ENCODE measurements around the gene TMEM130.

Gene TMEM130

GRCh38 chr7:98869597-98870120 is at the start of gene TMEM130:
Gene TMEM130, minus strand, starts transcription at chr7:98870014. Its CDS starts 153 bp downstream, at chr7:98869861.
- Mint-ChIP-seq H3K36me3 (ENCODE audit: insufficient read depth) (no peaks in the 10 kb centered on the region), H3K4me1 (no peaks in the 10 kb centered on the region), H3K27ac (ENCODE audit: low read depth) (no peak within 1 kb of the TSS), H3K4me3 (peak within 1 kb of the TSS; percentile 69), H3K9me3 (no peaks in the 10 kb centered on the region), H3K27me3 (peaks cover 15% of the 10 kb centered on the region)
- ATAC-seq (replicated peaks; ENCODE audit: extremely low read depth, poor library complexity, severe bottlenecking) (no peak), DNase-seq (ENCODE audit: low spot score in 2 of 2) (no peak)

GRCh38 chr7:98917331-98917730 is 47.5 kb upstream of the TMEM130 start:
- Mint-ChIP-seq H3K4me3 (no peak overlapping the region), H3K27me3 (no peaks in the 10 kb centered on the region), H3K4me1 (no peaks in the 10 kb centered on the region), H3K36me3 (ENCODE audit: insufficient read depth) (peaks cover 72% of the 10 kb centered on the region), H3K9me3 (no peaks in the 10 kb centered on the region), H3K27ac (ENCODE audit: low read depth) (no peak overlapping the region)
- no peak for ATAC-seq (replicated peaks; ENCODE audit: extremely low read depth, poor library complexity, severe bottlenecking)
- DNase-seq (ENCODE audit: low spot score in 2 of 2): no peak

- no peaks in the 10 kb centered on the region for H3K27me3 Mint-ChIP-seq
- no peaks in the 10 kb centered on the region for H3K9me3 Mint-ChIP-seq
- no peaks in the 10 kb centered on the region for H3K4me1 Mint-ChIP-seq
- no peak for DNase-seq (ENCODE audit: low spot score in 2 of 2)
- no peak overlapping the region for H3K27ac Mint-ChIP-seq (ENCODE audit: low read depth)
- H3K36me3 Mint-ChIP-seq (ENCODE audit: insufficient read depth): peaks cover 73% of the 10 kb centered on the region
- no peak for ATAC-seq (replicated peaks; ENCODE audit: extremely low read depth, poor library complexity, severe bottlenecking)
- no peak overlapping the region for H3K4me3 Mint-ChIP-seq
Observed at GRCh38 chr7:98913612-98914011, 43.8 kb upstream of the TMEM130 start.

- Mint-ChIP-seq H3K9me3 (no peaks in the 10 kb centered on the region), H3K27me3 (no peaks in the 10 kb centered on the region), H3K36me3 (ENCODE audit: insufficient read depth) (peaks cover 73% of the 10 kb centered on the region), H3K4me1 (peaks cover 2% of the 10 kb centered on the region), H3K4me3 (no peak overlapping the region), H3K27ac (ENCODE audit: low read depth) (no peak overlapping the region)
- ATAC-seq (replicated peaks; ENCODE audit: extremely low read depth, poor library complexity, severe bottlenecking) (no peak), DNase-seq (ENCODE audit: low spot score in 2 of 2) (no peak)
Observed at GRCh38 chr7:98913026-98913425, 43.2 kb upstream of the TMEM130 start.

GRCh38 chr7:98911916-98912315 is 42.1 kb upstream of the TMEM130 start:
- Mint-ChIP-seq H3K27me3 (no peaks in the 10 kb centered on the region), H3K9me3 (no peaks in the 10 kb centered on the region), H3K4me3 (no peak overlapping the region), H3K27ac (ENCODE audit: low read depth) (no peak overlapping the region), H3K36me3 (ENCODE audit: insufficient read depth) (peaks cover 75% of the 10 kb centered on the region), H3K4me1 (peaks cover 6% of the 10 kb centered on the region)
- ATAC-seq (replicated peaks; ENCODE audit: extremely low read depth, poor library complexity, severe bottlenecking): no peak
- DNase-seq (ENCODE audit: low spot score in 2 of 2): no peak

GRCh38 chr7:98910427-98910826 is 40.6 kb upstream of the TMEM130 start:
- no peaks in the 10 kb centered on the region for H3K27me3 Mint-ChIP-seq

GRCh38 chr7:98909487-98909886 is 39.7 kb upstream of the TMEM130 start:
- peaks cover 6% of the 10 kb centered on the region for H3K4me1 Mint-ChIP-seq
- no peak overlapping the region for H3K27ac Mint-ChIP-seq (ENCODE audit: low read depth)
- H3K9me3 Mint-ChIP-seq: no peaks in the 10 kb centered on the region
- H3K36me3 Mint-ChIP-seq (ENCODE audit: insufficient read depth): peaks cover 80% of the 10 kb centered on the region
- H3K4me3 Mint-ChIP-seq: no peak overlapping the region
- ATAC-seq (replicated peaks; ENCODE audit: extremely low read depth, poor library complexity, severe bottlenecking) (no peak), DNase-seq (ENCODE audit: low spot score in 2 of 2) (no peak)
- H3K27me3 Mint-ChIP-seq: no peaks in the 10 kb centered on the region

More at GRCh38 chr7:98910427-98910826, 40.6 kb upstream of the TMEM130 start:
- Mint-ChIP-seq H3K27ac (ENCODE audit: low read depth) (no peak overlapping the region), H3K4me3 (no peak overlapping the region), H3K4me1 (peaks cover 6% of the 10 kb centered on the region), H3K36me3 (ENCODE audit: insufficient read depth) (peaks cover 71% of the 10 kb centered on the region), H3K9me3 (no peaks in the 10 kb centered on the region)
- DNase-seq (ENCODE audit: low spot score in 2 of 2) (no peak), ATAC-seq (replicated peaks; ENCODE audit: extremely low read depth, poor library complexity, severe bottlenecking) (no peak)

- no peaks in the 10 kb centered on the region for H3K27me3 Mint-ChIP-seq
- no peak overlapping the region for H3K27ac Mint-ChIP-seq (ENCODE audit: low read depth)
- DNase-seq (ENCODE audit: low spot score in 2 of 2) (no peak), ATAC-seq (replicated peaks; ENCODE audit: extremely low read depth, poor library complexity, severe bottlenecking) (no peak)
- peaks cover 6% of the 10 kb centered on the region for H3K4me1 Mint-ChIP-seq
- H3K4me3 Mint-ChIP-seq: no peak overlapping the region
- peaks cover 82% of the 10 kb centered on the region for H3K36me3 Mint-ChIP-seq (ENCODE audit: insufficient read depth)
- no peaks in the 10 kb centered on the region for H3K9me3 Mint-ChIP-seq
Observed at GRCh38 chr7:98908585-98908984, 38.8 kb upstream of the TMEM130 start.

GRCh38 chr7:98907570-98907969 is 37.8 kb upstream of the TMEM130 start:
- ATAC-seq (replicated peaks; ENCODE audit: extremely low read depth, poor library complexity, severe bottlenecking) (no peak), DNase-seq (ENCODE audit: low spot score in 2 of 2) (no peak)
- Mint-ChIP-seq H3K36me3 (ENCODE audit: insufficient read depth) (peaks cover 79% of the 10 kb centered on the region), H3K9me3 (no peaks in the 10 kb centered on the region), H3K4me1 (peaks cover 6% of the 10 kb centered on the region), H3K27me3 (no peaks in the 10 kb centered on the region), H3K27ac (ENCODE audit: low read depth) (no peak overlapping the region), H3K4me3 (no peak overlapping the region)

GRCh38 chr7:98903246-98903645 is 33.4 kb upstream of the TMEM130 start:
- H3K27me3 Mint-ChIP-seq: no peaks in the 10 kb centered on the region
- H3K9me3 Mint-ChIP-seq: no peaks in the 10 kb centered on the region
- ATAC-seq (replicated peaks; ENCODE audit: extremely low read depth, poor library complexity, severe bottlenecking) (no peak), DNase-seq (ENCODE audit: low spot score in 2 of 2) (no peak)
- peaks cover 74% of the 10 kb centered on the region for H3K36me3 Mint-ChIP-seq (ENCODE audit: insufficient read depth)
- peaks cover 11% of the 10 kb centered on the region for H3K4me1 Mint-ChIP-seq
- H3K27ac Mint-ChIP-seq (ENCODE audit: low read depth): no peak overlapping the region
- H3K4me3 Mint-ChIP-seq: no peak overlapping the region

GRCh38 chr7:98902523-98902922 is 32.7 kb upstream of the TMEM130 start:
- Mint-ChIP-seq H3K36me3 (ENCODE audit: insufficient read depth) (peaks cover 73% of the 10 kb centered on the region), H3K27ac (ENCODE audit: low read depth) (no peak overlapping the region), H3K4me1 (peaks cover 5% of the 10 kb centered on the region), H3K27me3 (no peaks in the 10 kb centered on the region), H3K4me3 (no peak overlapping the region), H3K9me3 (no peaks in the 10 kb centered on the region)
- DNase-seq (ENCODE audit: low spot score in 2 of 2): no peak
- no peak for ATAC-seq (replicated peaks; ENCODE audit: extremely low read depth, poor library complexity, severe bottlenecking)

- ATAC-seq (replicated peaks; ENCODE audit: extremely low read depth, poor library complexity, severe bottlenecking): no peak
- DNase-seq (ENCODE audit: low spot score in 2 of 2): no peak
- Mint-ChIP-seq H3K36me3 (ENCODE audit: insufficient read depth) (peaks cover 78% of the 10 kb centered on the region), H3K9me3 (no peaks in the 10 kb centered on the region), H3K27ac (ENCODE audit: low read depth) (no peak overlapping the region), H3K27me3 (no peaks in the 10 kb centered on the region), H3K4me3 (no peak overlapping the region), H3K4me1 (peaks cover 5% of the 10 kb centered on the region)
Observed at GRCh38 chr7:98900815-98901214, 31.0 kb upstream of the TMEM130 start.

- no peak overlapping the region for H3K27ac Mint-ChIP-seq (ENCODE audit: low read depth)
- H3K36me3 Mint-ChIP-seq (ENCODE audit: insufficient read depth): peaks cover 78% of the 10 kb centered on the region
- peaks cover 5% of the 10 kb centered on the region for H3K4me1 Mint-ChIP-seq
- H3K27me3 Mint-ChIP-seq: no peaks in the 10 kb centered on the region
- H3K4me3 Mint-ChIP-seq: no peak overlapping the region
- DNase-seq (ENCODE audit: low spot score in 2 of 2) (no peak), ATAC-seq (replicated peaks; ENCODE audit: extremely low read depth, poor library complexity, severe bottlenecking) (no peak)
- H3K9me3 Mint-ChIP-seq: no peaks in the 10 kb centered on the region
Observed at GRCh38 chr7:98899816-98900215, 30.0 kb upstream of the TMEM130 start.

GRCh38 chr7:98892609-98893008 is 22.8 kb upstream of the TMEM130 start:
- no peak overlapping the region for H3K27ac Mint-ChIP-seq (ENCODE audit: low read depth)
- peaks cover 76% of the 10 kb centered on the region for H3K36me3 Mint-ChIP-seq (ENCODE audit: insufficient read depth)
- ATAC-seq (replicated peaks; ENCODE audit: extremely low read depth, poor library complexity, severe bottlenecking) (no peak), DNase-seq (ENCODE audit: low spot score in 2 of 2) (no peak)
- H3K4me3 Mint-ChIP-seq: no peak overlapping the region
- no peaks in the 10 kb centered on the region for H3K9me3 Mint-ChIP-seq
- no peaks in the 10 kb centered on the region for H3K27me3 Mint-ChIP-seq
- peaks cover 15% of the 10 kb centered on the region for H3K4me1 Mint-ChIP-seq
